ENCODE data around the gene NECTIN2. TPM values are rescaled to one million over a fixed set of nuclear protein-coding genes. Genes with fewer than 3 reads are reported as not detected.
A peak's percentile ranks its signal among the peaks of the same experiment; 100 is the strongest.

The NECTIN2 gene
- polyA plus RNA-seq, 2 of the 4 experiments (the other 2 are of a cell fraction): 69.4 to 89.6 TPM

DNA sequence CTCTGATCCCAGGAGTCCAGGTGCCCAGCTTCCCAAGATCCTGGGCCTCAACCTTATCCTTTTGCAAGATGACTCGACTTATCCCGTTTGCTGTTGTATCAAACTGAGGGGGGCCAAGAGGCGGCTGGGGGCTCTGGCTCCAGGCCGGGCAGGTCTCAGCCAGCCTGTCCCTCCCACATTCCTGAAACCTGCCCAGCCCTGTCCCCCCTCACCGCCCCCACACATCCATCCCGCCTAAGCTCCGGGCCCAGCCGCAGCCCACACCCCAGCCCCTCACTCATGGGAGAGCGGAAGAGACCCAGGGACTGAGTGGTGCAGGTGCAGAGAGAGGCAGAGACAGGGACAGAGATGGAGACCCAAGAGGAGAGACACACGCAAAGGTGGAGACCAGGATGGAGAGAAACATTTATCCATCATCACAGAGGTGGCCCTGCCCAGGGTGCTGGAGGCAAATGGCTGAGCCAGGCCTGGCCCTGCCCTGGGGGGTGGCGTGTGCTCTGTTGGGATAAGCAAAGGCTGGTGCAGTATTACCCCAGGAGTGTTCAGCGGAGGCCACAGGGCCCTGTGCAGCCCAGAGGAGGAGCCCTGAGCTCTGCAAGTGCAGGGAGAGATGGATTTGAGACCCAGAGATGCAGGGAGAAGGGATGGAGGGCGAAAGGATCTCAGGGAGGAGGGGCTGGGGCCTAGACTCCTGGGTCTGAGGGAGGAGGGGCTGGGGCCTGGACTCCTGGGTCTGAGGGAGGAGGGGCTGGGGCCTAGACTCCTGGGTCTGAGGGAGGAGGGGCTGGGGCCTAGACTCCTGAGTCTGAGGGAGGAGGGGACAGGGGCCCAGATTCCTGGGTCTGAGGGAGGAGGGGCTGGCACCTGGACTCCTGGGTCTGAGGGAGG is 35.6 kb upstream of the NECTIN2 start:
- H3K9me3 ChIP-seq: no peaks in the 10 kb centered on the region
- ATAC-seq (no peak), DNase-seq (ENCODE audit: low read depth in 1 of 2, low spot score in 1 of 2) (no peak), FAIRE-seq (no peak)
- peak overlapping the region; percentile 95 for H3K4me2 ChIP-seq
- POLR2A ChIA-PET: no interaction called here
- CTCF ChIA-PET: interaction anchor here (0.6 to 8.8 kb wide), 12 partner anchors 12 to 121 kb away, joined by 3 to 157 read pairs (median 22); partner anchors contain the start of gene CBLC
- no peak overlapping the region for H3K4me3 ChIP-seq
- peaks cover 35% of the 10 kb centered on the region for H3K4me1 ChIP-seq
- TF ChIP-seq, protein P1, sequence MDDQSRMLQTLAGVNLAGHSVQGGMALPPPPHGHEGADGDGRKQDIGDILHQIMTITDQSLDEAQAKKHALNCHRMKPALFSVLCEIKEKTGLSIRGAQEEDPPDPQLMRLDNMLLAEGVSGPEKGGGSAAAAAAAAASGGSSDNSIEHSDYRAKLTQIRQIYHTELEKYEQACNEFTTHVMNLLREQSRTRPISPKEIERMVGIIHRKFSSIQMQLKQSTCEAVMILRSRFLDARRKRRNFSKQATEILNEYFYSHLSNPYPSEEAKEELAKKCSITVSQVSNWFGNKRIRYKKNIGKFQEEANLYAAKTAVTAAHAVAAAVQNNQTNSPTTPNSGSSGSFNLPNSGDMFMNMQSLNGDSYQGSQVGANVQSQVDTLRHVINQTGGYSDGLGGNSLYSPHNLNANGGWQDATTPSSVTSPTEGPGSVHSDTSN (IDR thresholded peaks at IDR 0.05): no peak
- TF ChIP-seq CBX2 (IDR thresholded peaks at IDR 0.05; ENCODE audit: borderline replicate concordance, low read depth) (no peak), ZSCAN20 (CRISPR knock-in tag; IDR thresholded peaks at IDR 0.05) (no peak), EHF (CRISPR knock-in tag; IDR thresholded peaks at IDR 0.05) (no peak), GATA3 (IDR thresholded peaks at IDR 0.05; ENCODE audit: borderline replicate concordance) (no peak), JUN (IDR thresholded peaks at IDR 0.05) (no peak), EP300 (IDR thresholded peaks at IDR 0.05) (no peak), SMC3 (IDR thresholded peaks at IDR 0.05) (no peak), HOXA7 (CRISPR knock-in tag; IDR thresholded peaks at IDR 0.05) (no peak), RNF2 (IDR thresholded peaks at IDR 0.05; ENCODE audit: borderline replicate concordance, low read depth) (no peak), HEYL (CRISPR knock-in tag; IDR thresholded peaks at IDR 0.05) (no peak), FOXS1 (CRISPR knock-in tag; IDR thresholded peaks at IDR 0.05) (no peak), FOSL2 (IDR thresholded peaks at IDR 0.05) (no peak), FOSL2 (CRISPR knock-in tag; IDR thresholded peaks at IDR 0.05) (no peak)
- TF ChIP-seq, protein P2, sequence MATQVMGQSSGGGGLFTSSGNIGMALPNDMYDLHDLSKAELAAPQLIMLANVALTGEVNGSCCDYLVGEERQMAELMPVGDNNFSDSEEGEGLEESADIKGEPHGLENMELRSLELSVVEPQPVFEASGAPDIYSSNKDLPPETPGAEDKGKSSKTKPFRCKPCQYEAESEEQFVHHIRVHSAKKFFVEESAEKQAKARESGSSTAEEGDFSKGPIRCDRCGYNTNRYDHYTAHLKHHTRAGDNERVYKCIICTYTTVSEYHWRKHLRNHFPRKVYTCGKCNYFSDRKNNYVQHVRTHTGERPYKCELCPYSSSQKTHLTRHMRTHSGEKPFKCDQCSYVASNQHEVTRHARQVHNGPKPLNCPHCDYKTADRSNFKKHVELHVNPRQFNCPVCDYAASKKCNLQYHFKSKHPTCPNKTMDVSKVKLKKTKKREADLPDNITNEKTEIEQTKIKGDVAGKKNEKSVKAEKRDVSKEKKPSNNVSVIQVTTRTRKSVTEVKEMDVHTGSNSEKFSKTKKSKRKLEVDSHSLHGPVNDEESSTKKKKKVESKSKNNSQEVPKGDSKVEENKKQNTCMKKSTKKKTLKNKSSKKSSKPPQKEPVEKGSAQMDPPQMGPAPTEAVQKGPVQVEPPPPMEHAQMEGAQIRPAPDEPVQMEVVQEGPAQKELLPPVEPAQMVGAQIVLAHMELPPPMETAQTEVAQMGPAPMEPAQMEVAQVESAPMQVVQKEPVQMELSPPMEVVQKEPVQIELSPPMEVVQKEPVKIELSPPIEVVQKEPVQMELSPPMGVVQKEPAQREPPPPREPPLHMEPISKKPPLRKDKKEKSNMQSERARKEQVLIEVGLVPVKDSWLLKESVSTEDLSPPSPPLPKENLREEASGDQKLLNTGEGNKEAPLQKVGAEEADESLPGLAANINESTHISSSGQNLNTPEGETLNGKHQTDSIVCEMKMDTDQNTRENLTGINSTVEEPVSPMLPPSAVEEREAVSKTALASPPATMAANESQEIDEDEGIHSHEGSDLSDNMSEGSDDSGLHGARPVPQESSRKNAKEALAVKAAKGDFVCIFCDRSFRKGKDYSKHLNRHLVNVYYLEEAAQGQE (IDR thresholded peaks at IDR 0.05): no peak
- TF ChIP-seq, protein P3, sequence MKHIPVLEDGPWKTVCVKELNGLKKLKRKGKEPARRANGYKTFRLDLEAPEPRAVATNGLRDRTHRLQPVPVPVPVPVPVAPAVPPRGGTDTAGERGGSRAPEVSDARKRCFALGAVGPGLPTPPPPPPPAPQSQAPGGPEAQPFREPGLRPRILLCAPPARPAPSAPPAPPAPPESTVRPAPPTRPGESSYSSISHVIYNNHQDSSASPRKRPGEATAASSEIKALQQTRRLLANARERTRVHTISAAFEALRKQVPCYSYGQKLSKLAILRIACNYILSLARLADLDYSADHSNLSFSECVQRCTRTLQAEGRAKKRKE (CRISPR knock-in tag; IDR thresholded peaks at IDR 0.05; ENCODE audit: low read depth): no peak
- H3K27ac ChIP-seq: peak overlapping the region in 1 of 2 experiments; percentile 89; a peak in 3 of 6 replicates
- WGBS (ENCODE audit: missing lambda C conversion rate): 92% methylated on average over 11 of the region's 13 CpGs

DNA sequence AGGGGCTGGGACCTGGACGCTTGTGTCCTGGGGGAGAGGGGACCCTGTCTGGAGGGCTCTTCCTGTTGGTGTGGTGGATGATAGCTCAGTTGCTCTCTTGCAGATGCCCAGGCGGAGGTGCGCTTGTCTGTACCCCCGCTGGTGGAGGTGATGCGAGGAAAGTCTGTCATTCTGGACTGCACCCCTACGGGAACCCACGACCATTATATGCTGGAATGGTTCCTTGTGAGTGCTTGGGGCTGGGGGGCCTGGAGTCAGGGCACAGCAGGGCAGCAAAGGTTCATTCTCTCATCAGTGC is 35.0 kb upstream of the NECTIN2 start:
- H3K4me2 ChIP-seq: no peak overlapping the region
- CTCF ChIA-PET: interaction anchor here (0.6 to 8.1 kb wide), 5 partner anchors 12 to 85 kb away, joined by 3 to 157 read pairs (median 25); partner anchors contain the start of gene CBLC
- FAIRE-seq: no peak

More for the DNA sequence above, 35.0 kb upstream of the NECTIN2 start:
- no peak for DNase-seq (ENCODE audit: low read depth in 1 of 2, low spot score in 1 of 2)
- Histone ChIP-seq H3K4me1 (peaks cover 35% of the 10 kb centered on the region), H3K9me3 (no peaks in the 10 kb centered on the region), H3K4me3 (no peak overlapping the region), H3K27ac (no peak overlapping the region; a peak in 1 of 6 replicates)
- POLR2A ChIA-PET: no interaction called here
- WGBS (ENCODE audit: missing lambda C conversion rate): 92% methylated on average over 7 of the region's 7 CpGs
- TF ChIP-seq CBX8 (IDR thresholded peaks at IDR 0.05) (no peak), NFE2L2 (conservative IDR thresholded peaks at IDR 0.05; ENCODE audit: low read length) (no peak), NR3C1 (IDR thresholded peaks at IDR 0.05) (no peak), RAD21 (conservative IDR thresholded peaks at IDR 0.05 in 1 of 2, IDR thresholded peaks at IDR 0.05 in 1 of 2) (no peak), EHF (CRISPR knock-in tag; IDR thresholded peaks at IDR 0.05) (no peak), CHD4 (IDR thresholded peaks at IDR 0.05; ENCODE audit: borderline replicate concordance) (no peak), SMC3 (IDR thresholded peaks at IDR 0.05) (no peak), KDM5A (IDR thresholded peaks at IDR 0.05) (no peak), RFX5 (IDR thresholded peaks at IDR 0.05) (no peak), EHMT2 (IDR thresholded peaks at IDR 0.05; ENCODE audit: low read depth) (no peak), ZNF302 (CRISPR knock-in tag; IDR thresholded peaks at IDR 0.05) (no peak), MAZ (IDR thresholded peaks at IDR 0.05; ENCODE audit: borderline replicate concordance, low read depth, low read length) (no peak), HOXA7 (CRISPR knock-in tag; IDR thresholded peaks at IDR 0.05) (no peak), POLR2AphosphoS2 (conservative IDR thresholded peaks at IDR 0.05; ENCODE audit: low read length) (no peak), RNF2 (IDR thresholded peaks at IDR 0.05; ENCODE audit: borderline replicate concordance, low read depth) (no peak)
- TF ChIP-seq, protein P3 (CRISPR knock-in tag; IDR thresholded peaks at IDR 0.05; ENCODE audit: low read depth): no peak
- TF ChIP-seq, protein P4, sequence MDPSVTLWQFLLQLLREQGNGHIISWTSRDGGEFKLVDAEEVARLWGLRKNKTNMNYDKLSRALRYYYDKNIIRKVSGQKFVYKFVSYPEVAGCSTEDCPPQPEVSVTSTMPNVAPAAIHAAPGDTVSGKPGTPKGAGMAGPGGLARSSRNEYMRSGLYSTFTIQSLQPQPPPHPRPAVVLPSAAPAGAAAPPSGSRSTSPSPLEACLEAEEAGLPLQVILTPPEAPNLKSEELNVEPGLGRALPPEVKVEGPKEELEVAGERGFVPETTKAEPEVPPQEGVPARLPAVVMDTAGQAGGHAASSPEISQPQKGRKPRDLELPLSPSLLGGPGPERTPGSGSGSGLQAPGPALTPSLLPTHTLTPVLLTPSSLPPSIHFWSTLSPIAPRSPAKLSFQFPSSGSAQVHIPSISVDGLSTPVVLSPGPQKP (IDR thresholded peaks at IDR 0.05; ENCODE audit: low read depth, low read length): no peak
- ATAC-seq: no peak
